ENCODE data around the gene DYTN.

DNA sequence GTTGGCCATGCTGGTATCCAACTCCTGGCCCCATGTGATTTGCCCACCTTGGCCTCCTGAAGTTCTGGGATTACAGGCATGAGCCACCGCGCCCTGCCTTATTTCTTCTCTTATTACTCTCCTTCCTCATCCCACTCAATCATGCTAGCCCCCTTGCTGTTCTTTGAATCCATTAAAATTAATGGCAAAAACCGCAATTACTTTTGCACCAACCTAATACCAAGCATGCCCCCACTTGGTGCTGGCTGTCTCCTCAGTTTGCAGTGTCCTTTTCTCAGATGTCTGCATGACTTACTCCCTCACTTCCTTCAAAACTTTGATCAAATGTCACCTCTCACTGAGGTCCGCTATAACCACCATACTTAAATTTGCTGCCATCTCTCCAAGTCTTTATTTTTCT lies 34.6 kb downstream of the DYTN start:
- TF ChIP-seq POLR2A (IDR thresholded peaks at IDR 0.05; ENCODE audit: low read depth, low read length), result no peak
- TF ChIP-seq, protein P1, sequence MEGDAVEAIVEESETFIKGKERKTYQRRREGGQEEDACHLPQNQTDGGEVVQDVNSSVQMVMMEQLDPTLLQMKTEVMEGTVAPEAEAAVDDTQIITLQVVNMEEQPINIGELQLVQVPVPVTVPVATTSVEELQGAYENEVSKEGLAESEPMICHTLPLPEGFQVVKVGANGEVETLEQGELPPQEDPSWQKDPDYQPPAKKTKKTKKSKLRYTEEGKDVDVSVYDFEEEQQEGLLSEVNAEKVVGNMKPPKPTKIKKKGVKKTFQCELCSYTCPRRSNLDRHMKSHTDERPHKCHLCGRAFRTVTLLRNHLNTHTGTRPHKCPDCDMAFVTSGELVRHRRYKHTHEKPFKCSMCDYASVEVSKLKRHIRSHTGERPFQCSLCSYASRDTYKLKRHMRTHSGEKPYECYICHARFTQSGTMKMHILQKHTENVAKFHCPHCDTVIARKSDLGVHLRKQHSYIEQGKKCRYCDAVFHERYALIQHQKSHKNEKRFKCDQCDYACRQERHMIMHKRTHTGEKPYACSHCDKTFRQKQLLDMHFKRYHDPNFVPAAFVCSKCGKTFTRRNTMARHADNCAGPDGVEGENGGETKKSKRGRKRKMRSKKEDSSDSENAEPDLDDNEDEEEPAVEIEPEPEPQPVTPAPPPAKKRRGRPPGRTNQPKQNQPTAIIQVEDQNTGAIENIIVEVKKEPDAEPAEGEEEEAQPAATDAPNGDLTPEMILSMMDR (IDR thresholded peaks at IDR 0.05; ENCODE audit: extremely low read depth in 1 of 2, insufficient read depth in 1 of 2, low read depth in 1 of 2, low read length in 2 of 2), result no peak

Measured in endothelial cell of umbilical vein (primary cell).